ENCODE results near the gene TPD52L1. TPM values are rescaled to one million over a fixed set of nuclear protein-coding genes. Genes with fewer than 3 reads are reported as not detected.

The TPD52L1 gene
- total and polyA plus RNA-seq, 2 donors from 2014 or later: 69.1 to 91.1 TPM

- no peak for FAIRE-seq
Measured at GRCh38 chr6:125121894-125122293, 31.7 kb upstream of the TPD52L1 start.

GRCh38 chr6:125123051-125123450 lies 30.5 kb upstream of the TPD52L1 start:
- no peak for FAIRE-seq
- no peaks in the 10 kb centered on the region for H3K36me3 ChIP-seq (ENCODE audit: control insufficient read depth in 2 of 3, insufficient read depth in 3 of 3, low read length in 3 of 3)
- H3K9me3 ChIP-seq (ENCODE audit: control insufficient read depth in 2 of 3, insufficient read depth in 1 of 3, low read length in 3 of 3): no peaks in the 10 kb centered on the region
- DNase-seq: no peak
- no peak overlapping the region for H3K27ac ChIP-seq (ENCODE audit: low read depth in 2 of 2, low read length in 2 of 2)
- H3K4me3 ChIP-seq (ENCODE audit: low read length in 3 of 3): no peak overlapping the region
- H3K27me3 ChIP-seq (ENCODE audit: control insufficient read depth, insufficient read depth, low read length): no peaks in the 10 kb centered on the region
- intact Hi-C loops (cut with DNase I): no loop called here
- H3K4me1 ChIP-seq (ENCODE audit: control insufficient read depth in 2 of 3, insufficient read depth in 2 of 3, low read depth in 1 of 3, low read length in 3 of 3): no peaks in the 10 kb centered on the region
- no peak overlapping the region for H3K9ac ChIP-seq (ENCODE audit: low read length in 3 of 3)
- TF ChIP-seq CTCF (IDR thresholded peaks at IDR 0.05; ENCODE audit: borderline replicate concordance, extremely low read depth, insufficient read depth): no peak

More at GRCh38 chr6:125121894-125122293, 31.7 kb upstream of the TPD52L1 start:
- no peak for TF ChIP-seq CTCF (IDR thresholded peaks at IDR 0.05; ENCODE audit: borderline replicate concordance, extremely low read depth, insufficient read depth)
- H3K9me3 ChIP-seq (ENCODE audit: control insufficient read depth in 2 of 3, insufficient read depth in 1 of 3, low read length in 3 of 3): no peaks in the 10 kb centered on the region
- no peak overlapping the region for H3K27ac ChIP-seq (ENCODE audit: low read depth in 2 of 2, low read length in 2 of 2)
- no peak overlapping the region for H3K4me3 ChIP-seq (ENCODE audit: low read length in 3 of 3)
- DNase-seq: no peak
- intact Hi-C loops (cut with DNase I): no loop called here
- no peak overlapping the region for H3K9ac ChIP-seq (ENCODE audit: low read length in 3 of 3)
- no peaks in the 10 kb centered on the region for H3K36me3 ChIP-seq (ENCODE audit: control insufficient read depth in 2 of 3, insufficient read depth in 3 of 3, low read length in 3 of 3)
- no peaks in the 10 kb centered on the region for H3K4me1 ChIP-seq (ENCODE audit: control insufficient read depth in 2 of 3, insufficient read depth in 2 of 3, low read depth in 1 of 3, low read length in 3 of 3)
- no peaks in the 10 kb centered on the region for H3K27me3 ChIP-seq (ENCODE audit: control insufficient read depth, insufficient read depth, low read length)

- no peak for FAIRE-seq
- Histone ChIP-seq H3K27ac (ENCODE audit: low read depth in 2 of 2, low read length in 2 of 2) (no peak overlapping the region), H3K4me1 (ENCODE audit: control insufficient read depth in 2 of 3, insufficient read depth in 2 of 3, low read depth in 1 of 3, low read length in 3 of 3) (no peaks in the 10 kb centered on the region), H3K9ac (ENCODE audit: low read length in 3 of 3) (no peak overlapping the region), H3K4me3 (ENCODE audit: low read length in 3 of 3) (no peak overlapping the region), H3K9me3 (ENCODE audit: control insufficient read depth in 2 of 3, insufficient read depth in 1 of 3, low read length in 3 of 3) (no peaks in the 10 kb centered on the region), H3K27me3 (ENCODE audit: control insufficient read depth, insufficient read depth, low read length) (no peaks in the 10 kb centered on the region), H3K36me3 (ENCODE audit: control insufficient read depth in 2 of 3, insufficient read depth in 3 of 3, low read length in 3 of 3) (no peaks in the 10 kb centered on the region)
- no peak for TF ChIP-seq CTCF (IDR thresholded peaks at IDR 0.05; ENCODE audit: borderline replicate concordance, extremely low read depth, insufficient read depth)
- no peak for DNase-seq
- intact Hi-C loops (cut with DNase I): no loop called here
Measured at GRCh38 chr6:125123468-125124048, 30.0 kb upstream of the TPD52L1 start.
